ENCODE measurements around the gene HOXA10.

HOXA10 gene

GRCh38 chr7:27148756-27149641 lies 25.1 kb downstream of the HOXA10 start:
- Histone ChIP-seq H3K27ac (replicated peaks) (no peak overlapping the region), H3K4me3 (replicated peaks; ENCODE audit: insufficient read depth, low read length) (no peak overlapping the region), H3K27me3 (ENCODE audit: insufficient read depth, poor library complexity, severe bottlenecking) (peaks cover 43% of the 10 kb centered on the region)
- DNase-seq (ENCODE audit: low read depth in 1 of 2, low spot score in 1 of 2), result no peak
- TF ChIP-seq GABPA (IDR thresholded peaks at IDR 0.05; ENCODE audit: low read depth), result no peak
- no peak for TF ChIP-seq REST (IDR thresholded peaks at IDR 0.05; ENCODE audit: insufficient replicate concordance, low read depth)
- TF ChIP-seq POLR2AphosphoS5 (IDR thresholded peaks at IDR 0.05; ENCODE audit: low read depth), result no peak
- no peak for TF ChIP-seq SPI1 (IDR thresholded peaks at IDR 0.05; ENCODE audit: borderline replicate concordance, low read depth)
- no peak for TF ChIP-seq CTCF (IDR thresholded peaks at IDR 0.05; ENCODE audit: insufficient read depth, low read length)

GRCh38 chr7:27148031-27148755 lies 25.9 kb downstream of the HOXA10 start:
- Histone ChIP-seq H3K27me3 (ENCODE audit: insufficient read depth, poor library complexity, severe bottlenecking) (peaks cover 35% of the 10 kb centered on the region), H3K4me3 (replicated peaks; ENCODE audit: insufficient read depth, low read length) (no peak overlapping the region), H3K27ac (replicated peaks) (no peak overlapping the region)
- no peak for TF ChIP-seq SPI1 (IDR thresholded peaks at IDR 0.05; ENCODE audit: borderline replicate concordance, low read depth)
- TF ChIP-seq CTCF (IDR thresholded peaks at IDR 0.05; ENCODE audit: insufficient read depth, low read length), result no peak
- no peak for TF ChIP-seq GABPA (IDR thresholded peaks at IDR 0.05; ENCODE audit: low read depth)
- TF ChIP-seq POLR2AphosphoS5 (IDR thresholded peaks at IDR 0.05; ENCODE audit: low read depth), result no peak
- no peak for TF ChIP-seq REST (IDR thresholded peaks at IDR 0.05; ENCODE audit: insufficient replicate concordance, low read depth)
- no peak for DNase-seq (ENCODE audit: low read depth in 1 of 2, low spot score in 1 of 2)

GRCh38 chr7:27147199-27148030 lies 26.7 kb downstream of the HOXA10 start, which contains the start of gene HOXA6:
TSS of gene HOXA6 (minus strand) at chr7:27147774. CDS start at chr7:27147749, 25 bp downstream.
- no peak for TF ChIP-seq GABPA (IDR thresholded peaks at IDR 0.05; ENCODE audit: low read depth)
- peaks cover 28% of the 10 kb centered on the region for H3K27me3 ChIP-seq (ENCODE audit: insufficient read depth, poor library complexity, severe bottlenecking)
- H3K27ac ChIP-seq (replicated peaks), result no peak within 1 kb of the TSS
- no peak for DNase-seq (ENCODE audit: low read depth in 1 of 2, low spot score in 1 of 2)
- no peak within 1 kb of the TSS for H3K4me3 ChIP-seq (replicated peaks; ENCODE audit: insufficient read depth, low read length)
